Lung (tissue), 12 donors: ENCODE results near the gene ZNF280B. TPM values are rescaled to one million over a fixed set of nuclear protein-coding genes. Genes with fewer than 3 reads are reported as not detected.

Source experiments
- ATAC-seq: fragments of 200-7000 bp; cut with Tn5 transposase; one replicate; pipeline ENCODE4 v1.9.1; 2020; ENCODE audit warnings: moderate number of reproducible peaks; ENCODE audit not compliant: insufficient read depth, low FRiP score
- DNase-seq, 3 donors: peaks; one replicate each; pipeline ENCODE4 v3.0.0-alpha.2; 2013 to 2017
- H3K27ac ChIP-seq, 2 donors: one replicate each; pipeline ENCODE4 v1.5.1; 2013; ENCODE audit warnings: mild to moderate bottlenecking in 2 of 2, moderate library complexity in 2 of 2, control low read depth in 1 of 2, inconsistent platforms in 1 of 2, low read depth in 1 of 2, low read length in 1 of 2
- H3K27me3 ChIP-seq, 3 donors: one replicate each; pipeline ENCODE4 v1.5.1; 2013; ENCODE audit warnings: low read length in 2 of 3; ENCODE audit not compliant: control insufficient read depth in 3 of 3, insufficient read depth in 3 of 3
- H3K36me3 ChIP-seq, 4 donors: one replicate each; pipeline ENCODE4 v1.5.1; 2013; ENCODE audit warnings: low read length in 4 of 4, mild to moderate bottlenecking in 1 of 4, moderate library complexity in 1 of 4; ENCODE audit not compliant: control insufficient read depth in 4 of 4, insufficient read depth in 4 of 4
- H3K4me1 ChIP-seq, 5 donors: one replicate each; pipeline ENCODE4 v1.5.1; 2013; ENCODE audit warnings: low read length in 5 of 5, mild to moderate bottlenecking in 2 of 5, moderate library complexity in 1 of 5; ENCODE audit not compliant: control insufficient read depth in 5 of 5, insufficient read depth in 5 of 5
- H3K4me3 ChIP-seq: one replicate; pipeline ENCODE4 v1.5.1; 2013; ENCODE audit warnings: mild to moderate bottlenecking, control low read depth, moderate library complexity
- H3K9ac ChIP-seq, 2 donors: one replicate each; pipeline ENCODE4 v1.5.1; 2013; ENCODE audit warnings: low read length in 2 of 2, control low read depth in 1 of 2; ENCODE audit not compliant: insufficient read depth in 1 of 2
- H3K9me3 ChIP-seq, 4 donors: one replicate each; pipeline ENCODE4 v1.5.1; 2013; ENCODE audit warnings: low read length in 3 of 4, mild to moderate bottlenecking in 1 of 4, moderate library complexity in 1 of 4; ENCODE audit not compliant: control insufficient read depth in 4 of 4, insufficient read depth in 3 of 4
- CTCF ChIP-seq: IDR thresholded peaks from 2 replicates; pipeline ENCODE4 v1.5.1; 2012; ENCODE audit warnings: mild to moderate bottlenecking; ENCODE audit errors: control extremely low read depth, extremely low read depth
- WGBS, 2 donors: extraction: QIAGEN DNeasy Blood & Tissue Kit; methylation state at CpG; one replicate each; pipeline ENCODE4 v1.1.7; 2013; 5-methylcytosine and 5-hydroxymethylcytosine counted together
- polyA plus RNA-seq, 2 donors: library from polyadenylated mRNA; stranded (reverse); fragments of 200-250 nt; gene quantifications; one replicate each; pipeline ENCODE4 v1.2.1, GENCODE V29; 2013
- total RNA-seq, 2 donors: library from RNA; depleted of rRNA in 1 of 2; stranded (reverse); fragments of >200 nt in 1 of 2; gene quantifications; one replicate each; pipeline ENCODE4 v1.2.1, GENCODE V29; 2014 to 2021
- donor health status: control.
- donor health status: control.
- donor health status: Bipolar disorder and iron deficiency.
- donor health status: healthy.
- donor health status: DM: yes; HTN: yes; CAD: no.

Gene ZNF280B
- total and polyA plus RNA-seq, 4 donors = 0.11 to 0.97 (median 0.31) TPM

DNA sequence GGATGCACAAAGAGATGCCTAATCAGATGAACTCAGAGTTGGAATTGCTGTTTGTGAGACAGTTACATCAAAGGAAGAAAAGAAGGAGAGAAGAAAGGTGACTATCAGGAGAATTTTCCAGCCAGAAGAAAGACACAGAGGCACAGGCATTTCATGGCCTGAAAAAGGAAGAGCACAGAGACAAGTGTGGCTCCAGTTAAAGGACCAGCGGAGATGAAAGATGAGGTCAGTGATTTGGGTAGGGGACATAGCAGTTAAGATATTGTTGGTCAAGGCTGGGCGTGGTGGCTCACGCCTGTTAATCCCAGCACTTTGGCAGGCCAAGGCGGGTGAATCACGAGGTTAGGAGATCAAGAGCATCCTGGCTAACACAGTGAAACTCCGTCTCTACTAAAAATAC is 15.0 kb upstream of the ZNF280B start:
- 86 to 91% methylated on average over 6 of the region's 6 CpGs for WGBS, 2 donors
- no peak for DNase-seq
- no peak for TF ChIP-seq CTCF

GRCh38 chr22:22521631-22522030 is 13.1 kb upstream of the ZNF280B start:
- H3K9ac ChIP-seq = no peak overlapping the region
- DNase-seq (no peak), ATAC-seq (no peak)
- no peaks in the 10 kb centered on the region for H3K36me3 ChIP-seq
- no peaks in the 10 kb centered on the region for H3K9me3 ChIP-seq
- H3K27ac ChIP-seq = no peak overlapping the region
- TF ChIP-seq CTCF = no peak
- WGBS, 2 donors = 84% methylated on average over 8 of the region's 8 CpGs
- no peaks in the 10 kb centered on the region for H3K4me1 ChIP-seq
- peaks cover 0 to 2% (median 0%) of the 10 kb centered on the region in 3 donors for H3K27me3 ChIP-seq
- H3K4me3 ChIP-seq = no peak overlapping the region

More for the DNA sequence above, 15.0 kb upstream of the ZNF280B start:
- H3K4me1 ChIP-seq = no peaks in the 10 kb centered on the region
- peaks cover 0 to 2% (median 0%) of the 10 kb centered on the region in 3 donors for H3K27me3 ChIP-seq
- no peak overlapping the region for H3K9ac ChIP-seq
- H3K36me3 ChIP-seq = no peaks in the 10 kb centered on the region
- no peak overlapping the region for H3K4me3 ChIP-seq
- no peaks in the 10 kb centered on the region for H3K9me3 ChIP-seq
- no peak overlapping the region for H3K27ac ChIP-seq
- no peak for ATAC-seq

DNA sequence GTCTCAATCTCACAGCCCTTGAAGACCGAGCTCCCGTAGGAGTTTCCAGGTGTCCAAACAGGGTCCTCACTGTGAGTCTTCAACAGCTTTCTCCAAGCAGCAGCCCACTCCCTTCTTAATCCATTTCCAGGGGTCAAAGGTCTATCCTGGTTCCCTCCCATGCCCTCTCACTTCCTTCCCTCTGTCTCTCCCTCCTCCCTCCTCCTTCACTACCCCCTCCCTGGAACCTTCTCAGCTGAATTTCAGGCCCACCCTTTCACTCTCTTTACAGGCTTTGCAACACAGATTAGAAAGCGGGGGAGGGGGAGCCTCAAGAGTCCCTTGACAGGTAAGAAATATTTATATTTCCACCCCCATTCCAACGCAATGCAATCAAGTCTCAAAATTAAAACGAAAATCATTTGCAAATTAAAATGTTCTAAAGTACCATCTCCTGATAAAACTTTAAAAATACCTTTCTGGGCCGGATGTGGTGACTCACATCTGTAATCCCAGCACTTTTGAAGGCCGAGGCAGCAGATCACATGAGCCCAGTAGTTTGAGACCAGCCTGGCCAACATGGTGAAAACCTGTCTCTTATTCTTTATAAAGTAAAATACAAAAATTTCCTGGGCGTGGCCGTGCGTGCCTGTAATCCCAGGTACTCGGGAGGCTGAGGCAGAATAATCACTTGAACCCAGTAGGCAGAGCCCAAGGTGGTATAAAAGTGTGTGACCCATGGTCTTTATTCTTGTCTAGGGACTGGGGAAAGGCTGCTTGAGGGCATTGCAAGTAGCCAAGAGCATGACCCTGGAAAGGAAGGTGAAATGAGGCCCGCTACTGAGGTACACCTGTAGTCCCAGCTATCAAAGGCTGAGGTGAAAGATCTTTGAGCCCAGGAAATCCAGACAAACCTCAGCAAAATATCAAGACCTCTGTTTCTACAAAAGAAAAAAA is 12.4 kb upstream of the ZNF280B start:
- H3K36me3 ChIP-seq = no peaks in the 10 kb centered on the region
- H3K4me3 ChIP-seq = no peak overlapping the region
- no peak overlapping the region for H3K27ac ChIP-seq
- H3K9me3 ChIP-seq = no peaks in the 10 kb centered on the region
- TF ChIP-seq CTCF = no peak
- no peak for ATAC-seq
- H3K27me3 ChIP-seq = peaks cover 0 to 2% (median 0%) of the 10 kb centered on the region in 3 donors
- WGBS, 2 donors = 76 to 90% methylated on average over 12 of the region's 12 CpGs
- no peak for DNase-seq
- H3K4me1 ChIP-seq = no peaks in the 10 kb centered on the region
- H3K9ac ChIP-seq = no peak overlapping the region
